ENCODE data around the gene INO80B.
"Not testable (repeated sequence)": the region's sequence is repeated elsewhere in the genome, so short reads cannot be mapped to it uniquely, and the experiment has no call there.

Gene INO80B

GRCh38 chr2:74481431-74481830, 26.5 kb downstream of the INO80B start:
- Histone ChIP-seq H3K4me1 (ENCODE audit: control insufficient read depth in 1 of 2, insufficient read depth in 2 of 2, low read length in 2 of 2) (peaks cover 29 to 37% of the 10 kb centered on the region in 2 donors), H3K27ac (ENCODE audit: low read depth, low read length) (no peak overlapping the region), H3K9ac (ENCODE audit: low read depth in 1 of 2, low read length in 2 of 2) (peak overlapping the region; percentile 67 to 98), H3K27me3 (ENCODE audit: control insufficient read depth in 1 of 2, insufficient read depth in 2 of 2, low read length in 2 of 2) (no peaks in the 10 kb centered on the region), H3K4me3 (ENCODE audit: low read depth in 1 of 2, low read length in 2 of 2) (peak overlapping the region; percentile 92 to 96), H3K36me3 (ENCODE audit: control insufficient read depth in 1 of 2, insufficient read depth in 2 of 2, low read length in 2 of 2) (peaks cover 0 to 30% of the 10 kb centered on the region in 2 donors), H3K9me3 (ENCODE audit: control insufficient read depth in 1 of 2, low read length in 2 of 2) (no peaks in the 10 kb centered on the region)

GRCh38 chr2:74481961-74482800, 27.3 kb downstream of the INO80B start:
- Histone ChIP-seq H3K4me1 (ENCODE audit: control insufficient read depth in 1 of 2, insufficient read depth in 2 of 2, low read length in 2 of 2) (peaks cover 24 to 32% of the 10 kb centered on the region in 2 donors), H3K9me3 (ENCODE audit: control insufficient read depth in 1 of 2, low read length in 2 of 2) (no peaks in the 10 kb centered on the region), H3K27ac (ENCODE audit: low read depth, low read length) (peak overlapping the region; percentile 84), H3K36me3 (ENCODE audit: control insufficient read depth in 1 of 2, insufficient read depth in 2 of 2, low read length in 2 of 2) (peaks cover 0 to 28% of the 10 kb centered on the region in 2 donors), H3K4me3 (ENCODE audit: low read depth in 1 of 2, low read length in 2 of 2) (peak overlapping the region; percentile 92 to 96), H3K9ac (ENCODE audit: low read depth in 1 of 2, low read length in 2 of 2) (peak overlapping the region; percentile 67 to 98), H3K27me3 (ENCODE audit: control insufficient read depth in 1 of 2, insufficient read depth in 2 of 2, low read length in 2 of 2) (no peaks in the 10 kb centered on the region)

GRCh38 chr2:74482801-74483674, 28.2 kb downstream of the INO80B start, which contains the start of the genes CCDC142 and TTC31:
Gene CCDC142, minus strand, starts transcription at chr2:74482998. Its CDS starts 161 bp downstream, at chr2:74482837.
Gene TTC31, plus strand, starts transcription at chr2:74483081. Its CDS starts 15 bp downstream, at chr2:74483096.
- peaks cover 21 to 29% of the 10 kb centered on the region in 2 donors for H3K4me1 ChIP-seq (ENCODE audit: control insufficient read depth in 1 of 2, insufficient read depth in 2 of 2, low read length in 2 of 2)
- peaks cover 0 to 28% of the 10 kb centered on the region in 2 donors for H3K36me3 ChIP-seq (ENCODE audit: control insufficient read depth in 1 of 2, insufficient read depth in 2 of 2, low read length in 2 of 2)
- H3K9me3 ChIP-seq (ENCODE audit: control insufficient read depth in 1 of 2, low read length in 2 of 2) = no peaks in the 10 kb centered on the region
- peak within 1 kb of the TSS; percentile 84 for H3K27ac ChIP-seq (ENCODE audit: low read depth, low read length)
- peak within 1 kb of the TSS; percentile 67 to 98 for H3K9ac ChIP-seq (ENCODE audit: low read depth in 1 of 2, low read length in 2 of 2)
- no peaks in the 10 kb centered on the region for H3K27me3 ChIP-seq (ENCODE audit: control insufficient read depth in 1 of 2, insufficient read depth in 2 of 2, low read length in 2 of 2)
- H3K4me3 ChIP-seq (ENCODE audit: low read depth in 1 of 2, low read length in 2 of 2) = peak within 1 kb of the TSS; percentile 92 to 96

GRCh38 chr2:74483675-74484164, 28.8 kb downstream of the INO80B start:
- H3K27me3 ChIP-seq (ENCODE audit: control insufficient read depth in 1 of 2, insufficient read depth in 2 of 2, low read length in 2 of 2); H3K27ac ChIP-seq (ENCODE audit: low read depth, low read length); H3K9me3 ChIP-seq (ENCODE audit: control insufficient read depth in 1 of 2, low read length in 2 of 2): not testable (repeated sequence)
- Histone ChIP-seq H3K4me1 (ENCODE audit: control insufficient read depth in 1 of 2, insufficient read depth in 2 of 2, low read length in 2 of 2) (peaks cover 27 to 36% of the 10 kb centered on the region in 2 donors), H3K36me3 (ENCODE audit: control insufficient read depth in 1 of 2, insufficient read depth in 2 of 2, low read length in 2 of 2) (peaks cover 0 to 33% of the 10 kb centered on the region in 2 donors), H3K9ac (ENCODE audit: low read depth in 1 of 2, low read length in 2 of 2) (peak overlapping the region; percentile 67 to 98), H3K4me3 (ENCODE audit: low read depth in 1 of 2, low read length in 2 of 2) (peak overlapping the region; percentile 92 to 96)

- H3K27me3 ChIP-seq (ENCODE audit: control insufficient read depth in 1 of 2, insufficient read depth in 2 of 2, low read length in 2 of 2) = no peaks in the 10 kb centered on the region
- H3K36me3 ChIP-seq (ENCODE audit: control insufficient read depth in 1 of 2, insufficient read depth in 2 of 2, low read length in 2 of 2) = peaks cover 5 to 37% of the 10 kb centered on the region in 2 donors
- no peak overlapping the region for H3K27ac ChIP-seq (ENCODE audit: low read depth, low read length)
These were observed 31.3 kb downstream of the INO80B start for GRCh38 chr2:74486141-74486540.

GRCh38 chr2:74488643-74489481, 34.0 kb downstream of the INO80B start:
- Histone ChIP-seq H3K4me1 (ENCODE audit: control insufficient read depth in 1 of 2, insufficient read depth in 2 of 2, low read length in 2 of 2) (peaks cover 17 to 25% of the 10 kb centered on the region in 2 donors), H3K9ac (ENCODE audit: low read depth in 1 of 2, low read length in 2 of 2) (peak overlapping the region; percentile 3 to 47), H3K27me3 (ENCODE audit: control insufficient read depth in 1 of 2, insufficient read depth in 2 of 2, low read length in 2 of 2) (no peaks in the 10 kb centered on the region), H3K27ac (ENCODE audit: low read depth, low read length) (no peak overlapping the region), H3K9me3 (ENCODE audit: control insufficient read depth in 1 of 2, low read length in 2 of 2) (no peaks in the 10 kb centered on the region), H3K4me3 (ENCODE audit: low read depth in 1 of 2, low read length in 2 of 2) (peak overlapping the region in 1 of 2 donors; percentile 28), H3K36me3 (ENCODE audit: control insufficient read depth in 1 of 2, insufficient read depth in 2 of 2, low read length in 2 of 2) (peaks cover 30 to 64% of the 10 kb centered on the region in 2 donors)

More at GRCh38 chr2:74486141-74486540, 31.3 kb downstream of the INO80B start:
- Histone ChIP-seq H3K9ac (ENCODE audit: low read depth in 1 of 2, low read length in 2 of 2) (no peak overlapping the region), H3K4me1 (ENCODE audit: control insufficient read depth in 1 of 2, insufficient read depth in 2 of 2, low read length in 2 of 2) (peaks cover 25 to 40% of the 10 kb centered on the region in 2 donors), H3K9me3 (ENCODE audit: control insufficient read depth in 1 of 2, low read length in 2 of 2) (no peaks in the 10 kb centered on the region), H3K4me3 (ENCODE audit: low read depth in 1 of 2, low read length in 2 of 2) (no peak overlapping the region)

GRCh38 chr2:74489906-74490305, 35.0 kb downstream of the INO80B start:
- Histone ChIP-seq H3K27me3 (ENCODE audit: control insufficient read depth in 1 of 2, insufficient read depth in 2 of 2, low read length in 2 of 2) (no peaks in the 10 kb centered on the region), H3K9me3 (ENCODE audit: control insufficient read depth in 1 of 2, low read length in 2 of 2) (no peaks in the 10 kb centered on the region), H3K27ac (ENCODE audit: low read depth, low read length) (no peak overlapping the region), H3K4me3 (ENCODE audit: low read depth in 1 of 2, low read length in 2 of 2) (no peak overlapping the region), H3K9ac (ENCODE audit: low read depth in 1 of 2, low read length in 2 of 2) (no peak overlapping the region), H3K36me3 (ENCODE audit: control insufficient read depth in 1 of 2, insufficient read depth in 2 of 2, low read length in 2 of 2) (peaks cover 31 to 66% of the 10 kb centered on the region in 2 donors), H3K4me1 (ENCODE audit: control insufficient read depth in 1 of 2, insufficient read depth in 2 of 2, low read length in 2 of 2) (peaks cover 17 to 25% of the 10 kb centered on the region in 2 donors)

- Histone ChIP-seq H3K27ac (ENCODE audit: low read depth, low read length) (no peak overlapping the region), H3K27me3 (ENCODE audit: control insufficient read depth in 1 of 2, insufficient read depth in 2 of 2, low read length in 2 of 2) (no peaks in the 10 kb centered on the region), H3K4me3 (ENCODE audit: low read depth in 1 of 2, low read length in 2 of 2) (no peak overlapping the region), H3K4me1 (ENCODE audit: control insufficient read depth in 1 of 2, insufficient read depth in 2 of 2, low read length in 2 of 2) (peaks cover 17 to 25% of the 10 kb centered on the region in 2 donors), H3K36me3 (ENCODE audit: control insufficient read depth in 1 of 2, insufficient read depth in 2 of 2, low read length in 2 of 2) (peaks cover 31 to 53% of the 10 kb centered on the region in 2 donors), H3K9ac (ENCODE audit: low read depth in 1 of 2, low read length in 2 of 2) (no peak overlapping the region), H3K9me3 (ENCODE audit: control insufficient read depth in 1 of 2, low read length in 2 of 2) (no peaks in the 10 kb centered on the region)
These were observed 37.0 kb downstream of the INO80B start for GRCh38 chr2:74491648-74492544.
